HG03039 (cell line): ENCODE results near the gene PLEKHG3.

Experiments
- ATAC-seq: cut with Tn5 transposase; IDR thresholded peaks from one replicate; pipeline ENCODE4 v1.9.1; 2021; ENCODE audit warnings: mild to moderate bottlenecking, moderate library complexity; ENCODE audit not compliant: unreplicated experiment

PLEKHG3 gene

DNA sequence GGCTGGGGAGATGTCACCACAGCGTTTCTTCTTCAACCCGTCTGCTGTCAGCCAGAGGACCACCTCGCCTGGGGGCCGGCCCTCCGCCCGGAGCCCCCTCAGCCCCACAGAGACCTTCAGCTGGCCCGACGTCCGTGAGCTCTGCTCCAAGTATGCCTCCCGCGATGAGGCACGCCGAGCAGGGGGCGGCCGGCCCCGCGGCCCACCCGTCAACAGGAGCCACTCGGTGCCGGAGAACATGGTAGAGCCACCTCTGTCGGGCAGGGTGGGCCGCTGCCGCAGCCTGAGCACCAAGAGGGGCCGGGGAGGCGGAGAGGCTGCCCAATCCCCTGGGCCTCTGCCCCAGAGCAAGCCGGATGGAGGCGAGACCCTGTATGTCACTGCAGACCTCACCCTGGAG is 38.8 kb downstream of the PLEKHG3 start:
- ATAC-seq, result no peak

- no peak for ATAC-seq
Measured at GRCh38 chr14:64745511-64746091, 41.4 kb downstream of the PLEKHG3 start.

GRCh38 chr14:64746298-64747250 is 42.4 kb downstream of the PLEKHG3 start:
- ATAC-seq, result no peak

- ATAC-seq, result no peak
Measured at GRCh38 chr14:64747327-64747726, 43.1 kb downstream of the PLEKHG3 start.

- no peak for ATAC-seq
Measured at GRCh38 chr14:64748521-64748920, 44.3 kb downstream of the PLEKHG3 start.

- ATAC-seq, result no peak
Measured at GRCh38 chr14:64748995-64749714, 44.9 kb downstream of the PLEKHG3 start.

GRCh38 chr14:64752909-64753308 is 48.7 kb downstream of the PLEKHG3 start:
- no peak for ATAC-seq

GRCh38 chr14:64753374-64753773 is 49.1 kb downstream of the PLEKHG3 start:
- ATAC-seq, result no peak

DNA sequence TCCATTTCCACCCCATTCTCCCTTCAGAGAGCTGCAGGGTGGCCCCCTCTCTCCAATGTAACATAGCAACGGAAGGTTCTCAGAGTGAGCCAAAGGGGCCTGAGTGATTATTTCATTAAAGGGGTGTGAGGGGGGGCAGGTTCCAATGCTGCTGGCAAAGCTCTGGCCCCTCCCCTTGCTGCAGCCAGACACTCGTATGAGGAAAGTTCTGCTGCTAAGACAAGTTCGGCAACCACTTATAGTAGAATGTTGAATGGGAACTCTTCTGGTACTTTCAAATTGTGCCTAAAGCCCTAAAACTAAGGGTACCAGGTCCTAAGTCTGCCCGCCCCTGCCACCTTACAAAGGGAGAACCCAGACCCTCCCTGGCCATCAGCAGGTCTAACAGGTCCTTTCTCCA is 49.8 kb downstream of the PLEKHG3 start:
- no peak for ATAC-seq

- no peak for ATAC-seq
Measured at GRCh38 chr14:64754685-64755084, 50.5 kb downstream of the PLEKHG3 start.

DNA sequence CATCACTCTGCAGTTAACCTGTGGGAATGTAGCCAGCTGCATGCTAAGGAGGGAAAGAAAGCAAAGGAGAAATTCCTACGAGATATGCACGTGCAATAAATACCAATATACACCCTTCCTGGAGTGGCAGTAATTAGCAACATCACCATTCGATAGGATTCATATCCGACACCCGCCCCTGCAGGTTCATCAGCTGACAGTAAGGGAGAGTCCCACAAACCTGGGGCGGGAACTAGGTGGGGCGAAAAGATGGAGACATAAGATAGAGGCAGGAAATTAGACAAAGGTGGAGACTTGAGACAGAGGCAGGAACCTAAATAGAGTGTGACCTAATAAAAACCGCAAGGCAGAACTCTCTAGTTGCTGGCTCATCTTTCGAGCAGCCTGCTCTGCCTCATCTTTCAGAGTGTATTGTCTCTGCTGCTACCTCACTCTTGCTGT is 51.6 kb downstream of the PLEKHG3 start:
- no peak for ATAC-seq

GRCh38 chr14:64756712-64757111 is 52.5 kb downstream of the PLEKHG3 start:
- ATAC-seq, result no peak

GRCh38 chr14:64757601-64758000 is 53.4 kb downstream of the PLEKHG3 start:
- no peak for ATAC-seq

DNA sequence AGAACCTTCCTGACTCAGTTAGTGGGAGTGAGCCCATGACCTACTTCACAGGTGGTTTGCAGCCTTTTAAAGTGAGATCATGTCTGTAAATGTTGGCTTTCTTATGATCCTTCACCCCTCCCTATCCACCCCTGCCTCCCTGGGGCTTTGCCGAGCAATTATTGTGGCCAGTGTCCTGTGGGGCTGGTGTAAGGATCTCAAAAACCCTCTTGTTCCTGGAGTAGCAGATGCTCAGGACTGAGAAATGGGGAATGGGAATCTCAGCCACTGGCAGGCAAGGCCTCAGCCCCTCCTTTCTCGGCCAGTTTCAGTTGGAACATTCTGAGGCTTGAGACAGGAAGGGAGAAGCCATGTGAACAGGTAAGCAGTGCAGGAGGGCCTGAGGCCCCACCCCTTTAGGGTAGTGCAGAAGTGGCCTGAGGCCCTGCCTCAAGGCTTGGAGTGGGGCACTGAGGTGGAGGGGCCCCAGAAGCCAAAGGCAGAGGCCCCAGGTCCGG is 53.8 kb downstream of the PLEKHG3 start:
- no peak for ATAC-seq

GRCh38 chr14:64758691-64759554 is 54.7 kb downstream of the PLEKHG3 start:
- ATAC-seq, result no peak

DNA sequence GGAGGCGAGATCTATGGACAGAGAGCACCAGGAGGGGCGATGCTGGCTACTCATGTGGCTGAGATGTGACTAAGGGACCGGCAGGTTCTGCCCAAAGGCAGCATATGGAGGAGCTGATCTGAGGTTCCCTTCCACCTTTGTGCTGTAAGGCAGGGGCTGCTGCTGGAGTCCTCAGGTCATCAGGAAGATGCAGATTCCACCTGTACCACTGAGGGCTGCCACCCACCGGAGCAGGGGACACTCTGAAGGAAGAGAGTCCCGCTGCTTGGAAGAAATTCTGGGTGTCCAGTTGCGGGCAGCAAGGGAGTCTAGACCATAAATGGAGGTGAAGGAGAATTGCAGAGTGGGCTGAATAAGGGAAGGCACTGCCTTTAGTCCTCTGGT is 55.3 kb downstream of the PLEKHG3 start:
- ATAC-seq, result no peak

GRCh38 chr14:64760146-64760755 is 56.0 kb downstream of the PLEKHG3 start:
- ATAC-seq, result no peak

DNA sequence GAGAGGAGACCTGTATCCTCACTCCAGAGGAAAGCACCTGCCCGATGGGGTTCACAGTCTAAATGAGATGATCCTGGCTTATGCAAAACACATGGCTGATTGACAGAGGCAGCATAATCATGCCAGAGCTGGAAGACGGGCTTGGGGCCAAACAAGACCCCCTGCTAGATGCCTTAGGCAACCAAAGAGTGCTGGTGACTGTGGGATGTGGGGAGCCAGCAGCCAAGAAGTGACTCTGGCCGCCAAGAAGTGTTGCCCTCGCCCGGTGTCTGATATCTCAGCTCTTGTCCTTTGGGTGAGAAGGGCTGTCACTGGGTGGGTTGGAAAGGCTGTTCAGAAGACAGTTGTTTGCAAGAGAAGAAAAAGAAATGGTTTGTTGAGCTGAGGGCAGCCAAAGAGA is 56.7 kb downstream of the PLEKHG3 start:
- ATAC-seq, result no peak

DNA sequence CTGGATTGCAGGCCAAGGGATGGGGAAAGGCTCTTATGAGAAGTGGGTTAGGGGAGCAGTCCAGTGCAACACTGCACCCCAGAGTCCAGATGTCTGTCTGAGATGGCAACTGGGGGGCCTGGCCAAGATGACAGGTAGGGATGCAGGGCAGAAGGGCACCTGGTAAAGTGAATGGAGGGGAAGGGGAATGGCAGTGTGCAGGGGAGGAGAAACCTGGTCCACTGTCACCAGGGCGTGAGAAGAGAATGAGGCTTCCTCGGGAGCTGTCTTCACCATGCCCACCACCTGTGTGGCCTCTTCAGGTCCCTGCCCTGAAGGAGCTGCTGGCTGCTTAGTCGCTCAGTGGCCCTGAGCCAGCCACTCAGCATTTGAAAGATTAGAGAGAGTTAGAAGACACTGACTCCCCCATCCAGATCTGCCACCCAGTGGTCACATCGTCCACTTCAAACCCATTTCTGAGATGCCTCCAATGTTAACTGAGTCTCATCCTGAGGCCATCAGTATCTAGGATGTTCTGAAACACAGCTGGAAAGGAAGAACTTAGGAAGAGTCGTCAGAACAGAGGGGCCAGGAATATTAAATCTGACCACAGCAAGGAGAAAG is 57.3 kb downstream of the PLEKHG3 start:
- no peak for ATAC-seq
